ENCODE results near the gene POLD4. TPM values are rescaled to one million over a fixed set of nuclear protein-coding genes. Genes with fewer than 3 reads are reported as not detected.

POLD4 gene
- total and polyA plus RNA-seq, 2 of the 13 experiments (the other 11 are each of a cell fraction or from before 2014, with no cell fraction given), result 10.5 to 27.4 TPM

GRCh38 chr11:67353317-67354074, at the start of gene POLD4 (continued):
- TF ChIP-seq JUNB (CRISPR knock-in tag; IDR thresholded peaks at IDR 0.05; ENCODE audit: borderline replicate concordance) (no peak), ZNF143 (CRISPR knock-in tag; IDR thresholded peaks at IDR 0.05) (peak; percentile 49; the same call in 1 of the 2 replicates), CAMTA2 (CRISPR knock-in tag; IDR thresholded peaks at IDR 0.05; ENCODE audit: borderline replicate concordance) (no peak), SCMH1 (CRISPR knock-in tag; IDR thresholded peaks at IDR 0.05; ENCODE audit: borderline replicate concordance) (no peak), ARHGAP35 (CRISPR knock-in tag; IDR thresholded peaks at IDR 0.05; ENCODE audit: borderline replicate concordance) (peak; percentile 52; the same call in 1 of the 2 replicates), ZC3H13 (CRISPR knock-in tag; IDR thresholded peaks at IDR 0.05) (no peak), SNAPC2 (CRISPR knock-in tag; IDR thresholded peaks at IDR 0.05) (0 out of 2 replicates have a peak, but pooled peaks have one; percentile 33), ZSCAN5A (CRISPR knock-in tag; IDR thresholded peaks at IDR 0.05; ENCODE audit: borderline replicate concordance) (no peak), ZNF546 (CRISPR knock-in tag; conservative IDR thresholded peaks at IDR 0.05) (no peak), ZBTB46 (CRISPR knock-in tag; IDR thresholded peaks at IDR 0.05; ENCODE audit: borderline replicate concordance) (no peak), TBX3 (IDR thresholded peaks at IDR 0.05; ENCODE audit: borderline replicate concordance) (no peak), XBP1 (CRISPR knock-in tag; IDR thresholded peaks at IDR 0.05) (no peak), MATR3 (CRISPR knock-in tag; IDR thresholded peaks at IDR 0.05) (no peak), BCL6 (CRISPR knock-in tag; IDR thresholded peaks at IDR 0.05) (no peak; the same call in 1 of the 2 replicates), MAFF (IDR thresholded peaks at IDR 0.05; ENCODE audit: low read depth, low read length) (no peak), NFAT5 (CRISPR knock-in tag; IDR thresholded peaks at IDR 0.05) (no peak), NFIC (IDR thresholded peaks at IDR 0.05; ENCODE audit: low read length) (no peak), IRF1 (CRISPR knock-in tag; IDR thresholded peaks at IDR 0.05; ENCODE audit: low read depth) (no peak), ZNF850 (CRISPR knock-in tag; conservative IDR thresholded peaks at IDR 0.05) (no peak), DR1 (CRISPR knock-in tag; IDR thresholded peaks at IDR 0.05) (peak; percentile 62), ZNF746 (CRISPR knock-in tag; IDR thresholded peaks at IDR 0.05) (peak; percentile 70; the same call in 1 of the 2 replicates)
